ENCODE data around the gene PEX7.

DNA sequence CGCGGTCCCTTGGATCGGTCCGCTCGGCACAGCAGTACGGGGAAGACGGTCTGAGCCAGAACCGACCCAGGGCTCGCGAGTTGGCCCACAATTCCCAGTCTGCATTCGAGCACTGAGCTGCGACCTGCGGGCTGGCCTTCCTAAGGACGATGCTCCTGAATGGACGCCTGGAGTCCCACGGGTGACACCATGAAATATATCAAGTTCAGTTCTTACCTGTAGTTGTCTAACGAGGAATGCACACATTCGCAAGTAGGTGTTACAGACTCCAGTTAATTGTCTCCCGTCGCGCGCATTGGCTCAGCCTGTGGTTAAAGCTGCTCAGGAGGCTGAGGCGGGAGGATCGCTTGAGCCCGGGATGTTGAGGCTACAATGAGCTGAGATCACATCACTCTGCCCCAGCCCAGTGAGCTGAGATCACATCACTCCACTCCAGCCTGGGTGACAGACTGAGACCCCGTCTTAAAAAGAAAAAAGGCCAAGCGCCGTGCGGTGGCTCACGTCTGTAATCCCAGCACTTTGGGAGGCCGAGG is 802 bp downstream of the PEX7 start:
- TF ChIP-seq, protein P1, sequence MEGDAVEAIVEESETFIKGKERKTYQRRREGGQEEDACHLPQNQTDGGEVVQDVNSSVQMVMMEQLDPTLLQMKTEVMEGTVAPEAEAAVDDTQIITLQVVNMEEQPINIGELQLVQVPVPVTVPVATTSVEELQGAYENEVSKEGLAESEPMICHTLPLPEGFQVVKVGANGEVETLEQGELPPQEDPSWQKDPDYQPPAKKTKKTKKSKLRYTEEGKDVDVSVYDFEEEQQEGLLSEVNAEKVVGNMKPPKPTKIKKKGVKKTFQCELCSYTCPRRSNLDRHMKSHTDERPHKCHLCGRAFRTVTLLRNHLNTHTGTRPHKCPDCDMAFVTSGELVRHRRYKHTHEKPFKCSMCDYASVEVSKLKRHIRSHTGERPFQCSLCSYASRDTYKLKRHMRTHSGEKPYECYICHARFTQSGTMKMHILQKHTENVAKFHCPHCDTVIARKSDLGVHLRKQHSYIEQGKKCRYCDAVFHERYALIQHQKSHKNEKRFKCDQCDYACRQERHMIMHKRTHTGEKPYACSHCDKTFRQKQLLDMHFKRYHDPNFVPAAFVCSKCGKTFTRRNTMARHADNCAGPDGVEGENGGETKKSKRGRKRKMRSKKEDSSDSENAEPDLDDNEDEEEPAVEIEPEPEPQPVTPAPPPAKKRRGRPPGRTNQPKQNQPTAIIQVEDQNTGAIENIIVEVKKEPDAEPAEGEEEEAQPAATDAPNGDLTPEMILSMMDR (IDR thresholded peaks at IDR 0.05) = no peak
- no peak for TF ChIP-seq POLR2A (IDR thresholded peaks at IDR 0.05)
